HepG2 (cell line): ENCODE measurements around the gene CSMD2. TPM values are rescaled to one million over a fixed set of nuclear protein-coding genes. Genes with fewer than 3 reads are reported as not detected.

Experiments
- ATAC-seq: fragments of 200-7000 bp; cut with Tn5 transposase; 3 replicates; pipeline ENCODE4 v1.9.1; 2020; ENCODE audit warnings: mild to moderate bottlenecking, moderate library complexity
- BruUV-seq: library from RNA; stranded (reverse); fragments of 400-500 nt; replicated peaks from 2 replicates; lab custom pipeline; 2021; lab: Mats Ljungman, UMichigan
- CTCF ChIA-PET: fragments of 300-600 bp; formaldehyde crosslinking; extraction: SDS; loops from one replicate; lab custom pipeline; 2021; ENCODE audit warnings: low total read pairs, inconsistent platforms, low intra/inter-chr PET ratio; lab: Yijun Ruan, JAX
- POLR2A ChIA-PET: fragments of 350-600 bp; sonication (Branson Sonifier 250); formaldehyde crosslinking; loops from one replicate; lab custom pipeline; 2020; ENCODE audit warnings: antibody characterized with exemption, inconsistent platforms; lab: Yijun Ruan, JAX
- DNase-seq: peaks from one replicate; pipeline ENCODE4 v3.0.0-alpha.2; 2015; ENCODE audit warnings: low spot score
- FAIRE-seq: peaks from 3 replicates; lab custom pipeline; 2011; peaks lifted over from hg19 to GRCh38; lab: Jason Lieb, UNC
- H2AFZ ChIP-seq: one replicate; pipeline ENCODE4 v1.6.1; 2011; ENCODE audit warnings: low read length, inconsistent platforms
- H3K27ac ChIP-seq: fragments of 300-600 bp; 3 replicates; pipeline ENCODE4 v1.8.0; 2011; ENCODE audit warnings: mixed run types, mild to moderate bottlenecking, mixed read lengths, low read length, inconsistent platforms; ENCODE audit not compliant: insufficient read depth; ENCODE audit errors: extremely low read length
- H3K27me3 ChIP-seq, 2 experiments: fragments of 200-600 bp in 1 of 2; 2 replicates in 1 of 2; 3 replicates in 1 of 2; pipeline versions ENCODE4 v1.6.0 to v1.8.0; 2011; ENCODE audit warnings: low read length in 2 of 2, mild to moderate bottlenecking in 2 of 2, moderate library complexity in 2 of 2, inconsistent platforms in 1 of 2; ENCODE audit not compliant: insufficient read depth in 2 of 2, control insufficient read depth in 1 of 2
- H3K36me3 ChIP-seq, 2 experiments: fragments of 200-600 bp in 1 of 2; replicated peaks in 1 of 2; 2 replicates in 1 of 2; 3 replicates in 1 of 2; pipeline versions ENCODE4 v1.5.1 to v1.8.0; 2011; ENCODE audit warnings: low read length in 2 of 2, inconsistent platforms in 1 of 2; ENCODE audit not compliant: insufficient read depth in 2 of 2, control insufficient read depth in 1 of 2
- H3K4me1 ChIP-seq: 2 replicates; pipeline ENCODE4 v1.5.1; 2012; ENCODE audit warnings: low read length, inconsistent platforms; ENCODE audit not compliant: insufficient read depth
- H3K4me2 ChIP-seq: 2 replicates; pipeline ENCODE4 v1.6.0; 2011; ENCODE audit warnings: low read depth, low read length, inconsistent platforms
- H3K4me3 ChIP-seq, 3 experiments: fragments of 200-600 bp in 1 of 3; sonication (generic), shearing (Covaris generic) in 1 of 3; replicated peaks in 1 of 3; 2 replicates each; pipeline ENCODE4 v1.5.1; 2011 to 2016; ENCODE audit warnings: low read length in 3 of 3, inconsistent platforms in 2 of 3, low read depth in 2 of 3, mild to moderate bottlenecking in 2 of 3, control low read depth in 1 of 3, mixed read lengths in 1 of 3; ENCODE audit not compliant: insufficient read depth in 1 of 3
- H3K79me2 ChIP-seq: one replicate; pipeline ENCODE4 v1.6.1; 2011; ENCODE audit warnings: low read length, inconsistent platforms; ENCODE audit not compliant: insufficient read depth
- H3K9ac ChIP-seq: 2 replicates; pipeline ENCODE4 v1.6.0; 2011; ENCODE audit warnings: mild to moderate bottlenecking, low read depth, low read length, inconsistent platforms; ENCODE audit not compliant: insufficient read depth
- H3K9me3 ChIP-seq: 2 replicates; pipeline ENCODE4 v1.5.1; 2012; ENCODE audit warnings: mild to moderate bottlenecking, low read length
- H4K20me1 ChIP-seq: 2 replicates; pipeline ENCODE4 v1.6.0; 2011; ENCODE audit warnings: inconsistent platforms, mild to moderate bottlenecking, low read length, moderate library complexity; ENCODE audit not compliant: insufficient read depth
- GTF2F1 ChIP-seq: fragments of 150-350 bp; IDR thresholded peaks from 2 replicates; pipeline ENCODE4 v1.6.1; 2014; ENCODE audit warnings: low read length
- LCORL ChIP-seq, 2 experiments: fragments of 450-650 bp in 1 of 2; sonication (generic) in 1 of 2; formaldehyde crosslinking in 1 of 2; IDR thresholded peaks; 2 replicates each; pipeline versions ENCODE4 v1.5.0 to v1.6.1; 2017 to 2020; ENCODE audit warnings: antibody characterized with exemption in 1 of 2, missing genetic modification reagents in 1 of 2
- MEIS1 ChIP-seq: sonication (generic); formaldehyde crosslinking; IDR thresholded peaks from 2 replicates; pipeline ENCODE4 v1.9.0; 2021; ENCODE audit warnings: mild to moderate bottlenecking, missing genetic modification reagents, moderate library complexity, borderline replicate concordance
- PTBP1 ChIP-seq: fragments of 200-400 bp; formaldehyde crosslinking; IDR thresholded peaks from 2 replicates; pipeline ENCODE4 v1.6.1; 2018; ENCODE audit warnings: low read length, low read depth; ENCODE audit not compliant: poor library complexity, severe bottlenecking
- SP4 ChIP-seq: sonication (generic); formaldehyde crosslinking; IDR thresholded peaks from 2 replicates; pipeline ENCODE4 v1.8.1; 2023; ENCODE audit warnings: mild to moderate bottlenecking, missing genetic modification reagents
- SRY ChIP-seq: sonication (generic); formaldehyde crosslinking; IDR thresholded peaks from 2 replicates; pipeline ENCODE4 v1.8.0; 2022; ENCODE audit warnings: mild to moderate bottlenecking, missing genetic modification reagents
- SYNCRIP ChIP-seq: fragments of 200-400 bp; formaldehyde crosslinking; IDR thresholded peaks from 2 replicates; pipeline ENCODE4 v1.6.1; 2018; ENCODE audit warnings: mild to moderate bottlenecking, low read depth, low read length; ENCODE audit not compliant: insufficient read depth
- THYN1 ChIP-seq: sonication (generic); formaldehyde crosslinking; IDR thresholded peaks from 2 replicates; pipeline ENCODE4 v1.8.1; 2023; ENCODE audit warnings: low read depth, mild to moderate bottlenecking, moderate library complexity, missing genetic modification reagents, borderline replicate concordance
- WIZ ChIP-seq: sonication (generic); formaldehyde crosslinking; IDR thresholded peaks from 2 replicates; pipeline ENCODE4 v1.5.1; 2020; ENCODE audit warnings: mild to moderate bottlenecking, missing genetic modification reagents
- ZMYM2 ChIP-seq: sonication (generic); formaldehyde crosslinking; IDR thresholded peaks from 2 replicates; pipeline ENCODE4 v1.8.0; 2022; ENCODE audit warnings: mild to moderate bottlenecking, missing genetic modification reagents
- ZNF12 ChIP-seq: sonication (generic); formaldehyde crosslinking; IDR thresholded peaks from 2 replicates; pipeline ENCODE4 v1.5.0; 2020; ENCODE audit warnings: missing genetic modification reagents
- ZNF468 ChIP-seq: sonication (generic); formaldehyde crosslinking; IDR thresholded peaks from 2 replicates; pipeline ENCODE4 v1.8.0; 2022; ENCODE audit warnings: mild to moderate bottlenecking, moderate library complexity, missing genetic modification reagents
- ZNF496 ChIP-seq: sonication (generic); formaldehyde crosslinking; IDR thresholded peaks from 2 replicates; pipeline ENCODE4 v1.8.1; 2023; ENCODE audit warnings: mild to moderate bottlenecking, moderate library complexity, missing genetic modification reagents; ENCODE audit not compliant: insufficient replicate concordance
- ZNF570 ChIP-seq: sonication (generic); formaldehyde crosslinking; IDR thresholded peaks from 2 replicates; pipeline ENCODE4 v1.4.0; 2020; ENCODE audit warnings: mild to moderate bottlenecking, missing genetic modification reagents, borderline replicate concordance
- ZNF83 ChIP-seq: sonication (generic); formaldehyde crosslinking; IDR thresholded peaks from 2 replicates; pipeline ENCODE4 v1.4.0; 2020; ENCODE audit warnings: missing genetic modification reagents, mild to moderate bottlenecking, borderline replicate concordance
- WGBS: methylation state at CpG from one replicate; pipeline ENCODE4 v1.1.6; 2017; ENCODE audit warnings: low lambda C conversion rate; 5-methylcytosine and 5-hydroxymethylcytosine counted together
- in situ Hi-C: cut with HindIII; loops from 2 replicates; pipeline ENCODE4 v1.10.0; 2017; ENCODE audit warnings: low pct_unique_long_range_greater_than_20kb; ENCODE audit not compliant: extremely low pct_ligation_motif_present
- intact Hi-C: fragments of 100-400 bp; cut with micrococcal nuclease; formaldehyde crosslinking; loops from one replicate; pipeline ENCODE4 v1.10.0; 2022; ENCODE audit not compliant: unreplicated experiment
- polyA plus RNA-seq, 8 experiments: library from polyadenylated mRNA; depleted of rRNA in 3 of 8; stranded (reverse) in 7 of 8; unstranded in 1 of 8; fragments of >200 nt; fragmentation: Illumina TruSeq in 4 of 8; extraction: Trizol in 4 of 8; gene quantifications; 2 replicates each; pipeline versions ENCODE4 v1.2.1 to v1.2.3, GENCODE V29; 2011 to 2016; ENCODE audit warnings: low read depth in 4 of 8, missing spikeins in 1 of 8, mixed read lengths in 1 of 8; ENCODE audit not compliant: insufficient read depth in 1 of 8
- total RNA-seq, 5 experiments: library from RNA; depleted of rRNA; stranded (reverse); fragments of >200 nt; fragmentation: Illumina TruSeq; extraction: Trizol; gene quantifications; 2 replicates each; pipeline ENCODE4 v1.2.3, GENCODE V29; 2016; ENCODE audit warnings: low read depth in 1 of 5
- TF ChIP-seq, protein P1 (sequence below): sonication (generic); formaldehyde crosslinking; conservative IDR thresholded peaks from 2 replicates; pipeline ENCODE4 v1.8.1; 2023; ENCODE audit warnings: missing genetic modification reagents
- TF ChIP-seq, protein P2 (sequence below): sonication (generic); formaldehyde crosslinking; conservative IDR thresholded peaks from 2 replicates; pipeline ENCODE4 v1.4.0; 2020; ENCODE audit warnings: missing genetic modification reagents
- TF ChIP-seq, protein P3 (sequence below): sonication (generic); formaldehyde crosslinking; IDR thresholded peaks from 2 replicates; pipeline ENCODE4 v1.5.1; 2020; ENCODE audit warnings: missing genetic modification reagents, mild to moderate bottlenecking, borderline replicate concordance

Gene CSMD2
- total and polyA plus RNA-seq, 2 of the 13 experiments (the other 11 are each of a cell fraction or from before 2014, with no cell fraction given): not detected

DNA sequence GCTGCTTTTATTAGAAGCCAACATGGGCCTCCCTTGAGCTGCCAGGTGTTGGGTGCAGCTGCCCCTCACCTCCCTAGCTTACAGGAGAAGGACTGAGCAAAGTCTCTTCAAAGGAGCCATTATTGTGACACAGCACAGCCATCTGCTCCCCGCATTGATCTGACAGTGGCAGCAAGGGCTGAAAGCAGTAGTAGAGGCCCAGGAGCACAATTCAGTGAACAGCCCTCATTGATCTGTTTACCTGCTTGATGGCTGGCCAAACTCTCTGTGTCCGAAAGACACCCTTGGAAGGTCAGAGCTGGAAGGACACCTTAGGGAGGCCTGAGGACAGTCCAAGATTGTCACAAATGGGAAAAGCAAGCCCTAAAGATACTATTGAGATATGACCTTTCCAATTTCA, 286.6 kb downstream of the CSMD2 start (continued):
- TF ChIP-seq, protein P1, sequence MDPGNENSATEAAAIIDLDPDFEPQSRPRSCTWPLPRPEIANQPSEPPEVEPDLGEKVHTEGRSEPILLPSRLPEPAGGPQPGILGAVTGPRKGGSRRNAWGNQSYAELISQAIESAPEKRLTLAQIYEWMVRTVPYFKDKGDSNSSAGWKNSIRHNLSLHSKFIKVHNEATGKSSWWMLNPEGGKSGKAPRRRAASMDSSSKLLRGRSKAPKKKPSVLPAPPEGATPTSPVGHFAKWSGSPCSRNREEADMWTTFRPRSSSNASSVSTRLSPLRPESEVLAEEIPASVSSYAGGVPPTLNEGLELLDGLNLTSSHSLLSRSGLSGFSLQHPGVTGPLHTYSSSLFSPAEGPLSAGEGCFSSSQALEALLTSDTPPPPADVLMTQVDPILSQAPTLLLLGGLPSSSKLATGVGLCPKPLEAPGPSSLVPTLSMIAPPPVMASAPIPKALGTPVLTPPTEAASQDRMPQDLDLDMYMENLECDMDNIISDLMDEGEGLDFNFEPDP (CRISPR knock-in tag): no peak
- TF ChIP-seq SYNCRIP: no peak
- TF ChIP-seq SRY (CRISPR knock-in tag): no peak
- no peak for TF ChIP-seq THYN1 (CRISPR knock-in tag)
- no peak for TF ChIP-seq WIZ (CRISPR knock-in tag)
- TF ChIP-seq, protein P2, sequence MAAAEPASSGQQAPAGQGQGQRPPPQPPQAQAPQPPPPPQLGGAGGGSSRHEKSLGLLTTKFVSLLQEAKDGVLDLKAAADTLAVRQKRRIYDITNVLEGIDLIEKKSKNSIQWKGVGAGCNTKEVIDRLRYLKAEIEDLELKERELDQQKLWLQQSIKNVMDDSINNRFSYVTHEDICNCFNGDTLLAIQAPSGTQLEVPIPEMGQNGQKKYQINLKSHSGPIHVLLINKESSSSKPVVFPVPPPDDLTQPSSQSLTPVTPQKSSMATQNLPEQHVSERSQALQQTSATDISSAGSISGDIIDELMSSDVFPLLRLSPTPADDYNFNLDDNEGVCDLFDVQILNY: no peak
- no peak for TF ChIP-seq ZNF12 (CRISPR knock-in tag)
- TF ChIP-seq GTF2F1: no peak
- no peak for TF ChIP-seq PTBP1
- TF ChIP-seq ZNF496 (CRISPR knock-in tag): no peak

DNA sequence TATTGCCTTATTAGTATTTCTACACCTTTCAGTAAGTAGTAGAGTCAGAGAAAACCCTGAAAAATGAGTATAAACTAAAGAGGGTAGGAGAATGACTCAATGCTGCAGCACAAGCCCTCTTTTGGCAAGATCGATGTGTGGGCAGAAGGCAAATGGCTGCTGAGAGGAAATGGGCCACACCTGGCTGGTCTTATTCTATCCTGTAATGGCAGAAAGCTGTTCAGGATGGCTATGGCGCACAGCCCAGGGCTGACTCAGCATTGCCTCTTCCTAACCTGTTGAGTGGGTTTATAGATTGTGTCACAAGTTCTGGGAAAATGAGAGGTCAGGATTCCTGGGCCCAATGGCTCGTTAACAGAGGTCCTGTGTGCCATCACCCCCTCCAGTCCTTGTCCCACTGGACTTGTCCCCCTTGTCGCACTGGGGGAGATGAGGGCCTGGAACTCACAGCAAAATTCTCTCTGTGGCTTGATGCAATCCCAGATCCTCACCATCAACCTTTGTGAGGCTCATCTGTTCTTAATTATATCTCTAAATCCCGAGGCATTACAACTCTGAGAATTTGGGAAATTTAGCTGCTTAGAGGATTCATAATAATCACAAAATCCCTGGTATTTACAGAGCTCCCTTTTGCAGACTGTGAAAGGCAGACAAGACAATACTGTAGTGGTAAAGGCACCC, 287.9 kb downstream of the CSMD2 start:
- no TSS peak for BruUV-seq
- no peak for FAIRE-seq
- intact Hi-C loops (no loop called here), in situ Hi-C loops (no loop called here)
- no peaks in the 10 kb centered on the region for H3K4me1 ChIP-seq
- H2AFZ ChIP-seq: no peak overlapping the region
- no peak overlapping the region for H3K27ac ChIP-seq
- 23% methylated on average over 4 of the region's 5 CpGs for WGBS
- no peak overlapping the region for H3K4me3 ChIP-seq
- POLR2A ChIA-PET: no interaction called here
- H3K27me3 ChIP-seq: no peaks in the 10 kb centered on the region; a peak in 1 of 5 replicates
- no peaks in the 10 kb centered on the region for H3K79me2 ChIP-seq
- no peak overlapping the region for H3K9ac ChIP-seq
- no peaks in the 10 kb centered on the region for H4K20me1 ChIP-seq
- H3K36me3 ChIP-seq: no peaks in the 10 kb centered on the region
- H3K9me3 ChIP-seq: no peaks in the 10 kb centered on the region
- ATAC-seq: no peak
- no peak for DNase-seq
- H3K4me2 ChIP-seq: no peak overlapping the region
- CTCF ChIA-PET: no interaction called here
- TF ChIP-seq SP4 (CRISPR knock-in tag) (no peak), ZMYM2 (CRISPR knock-in tag) (no peak), ZNF570 (CRISPR knock-in tag) (no peak), ZNF83 (CRISPR knock-in tag) (no peak), MEIS1 (CRISPR knock-in tag) (no peak), ZNF468 (no peak), LCORL (IDR thresholded peaks at IDR 0.05) (no peak), LCORL (CRISPR knock-in tag; IDR thresholded peaks at IDR 0.05) (no peak)
- TF ChIP-seq, protein P3, sequence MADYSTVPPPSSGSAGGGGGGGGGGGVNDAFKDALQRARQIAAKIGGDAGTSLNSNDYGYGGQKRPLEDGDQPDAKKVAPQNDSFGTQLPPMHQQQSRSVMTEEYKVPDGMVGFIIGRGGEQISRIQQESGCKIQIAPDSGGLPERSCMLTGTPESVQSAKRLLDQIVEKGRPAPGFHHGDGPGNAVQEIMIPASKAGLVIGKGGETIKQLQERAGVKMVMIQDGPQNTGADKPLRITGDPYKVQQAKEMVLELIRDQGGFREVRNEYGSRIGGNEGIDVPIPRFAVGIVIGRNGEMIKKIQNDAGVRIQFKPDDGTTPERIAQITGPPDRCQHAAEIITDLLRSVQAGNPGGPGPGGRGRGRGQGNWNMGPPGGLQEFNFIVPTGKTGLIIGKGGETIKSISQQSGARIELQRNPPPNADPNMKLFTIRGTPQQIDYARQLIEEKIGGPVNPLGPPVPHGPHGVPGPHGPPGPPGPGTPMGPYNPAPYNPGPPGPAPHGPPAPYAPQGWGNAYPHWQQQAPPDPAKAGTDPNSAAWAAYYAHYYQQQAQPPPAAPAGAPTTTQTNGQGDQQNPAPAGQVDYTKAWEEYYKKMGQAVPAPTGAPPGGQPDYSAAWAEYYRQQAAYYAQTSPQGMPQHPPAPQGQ (CRISPR knock-in tag): no peak
